Fibroblast of skin of right quadriceps (primary cell): ENCODE measurements around the gene PGC.
A peak's percentile ranks its signal among the peaks of the same experiment; 100 is the strongest.

Experiments
- DNase-seq: peaks from one replicate; pipeline ENCODE4 v3.0.0-alpha.2; 2013

The PGC gene

DNA sequence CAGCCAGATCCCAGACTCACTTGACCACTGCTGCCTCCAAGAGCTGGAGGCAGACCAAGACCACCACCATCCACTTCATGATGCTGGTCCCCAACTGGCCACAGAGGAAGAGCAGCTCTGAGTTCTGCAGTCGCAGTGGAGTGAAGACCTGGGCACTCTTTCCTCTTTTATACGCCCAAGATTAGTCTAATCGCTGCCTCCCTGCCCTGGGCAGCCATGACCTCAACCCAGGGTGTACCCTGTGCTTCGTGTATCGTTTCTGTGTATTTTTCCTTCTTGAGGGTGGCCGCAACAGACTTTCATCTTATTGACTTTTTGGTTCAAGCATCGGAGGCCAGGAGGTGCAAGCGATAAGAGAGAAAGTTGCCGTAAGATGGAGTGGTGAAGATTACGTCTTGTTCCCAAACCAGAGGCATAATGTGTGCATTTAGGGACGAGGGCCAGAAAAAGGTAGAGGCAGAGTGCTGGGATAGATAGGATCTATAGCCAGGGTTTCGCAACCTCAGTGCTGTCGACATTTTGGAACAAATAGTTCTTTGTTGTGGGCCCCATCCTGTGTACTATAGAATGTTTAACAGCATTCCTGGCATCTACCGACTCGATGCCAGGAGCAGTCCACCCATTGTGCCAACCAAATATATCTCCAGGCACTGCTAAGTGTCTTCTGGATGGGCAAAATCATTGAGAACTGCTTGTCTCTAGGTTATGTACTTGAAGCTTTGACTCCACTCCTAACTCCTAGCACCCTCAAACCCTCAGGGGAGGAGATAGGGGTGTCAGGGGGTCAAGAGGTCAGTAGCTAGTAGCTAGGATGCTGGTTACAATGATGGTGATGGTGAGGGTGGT lies at the start of gene PGC:
Gene PGC (minus strand): TSS at position 142 of the 846 bp plus-strand sequence. CDS start 63 bp downstream, at position 79.
- no peak for DNase-seq

DNA sequence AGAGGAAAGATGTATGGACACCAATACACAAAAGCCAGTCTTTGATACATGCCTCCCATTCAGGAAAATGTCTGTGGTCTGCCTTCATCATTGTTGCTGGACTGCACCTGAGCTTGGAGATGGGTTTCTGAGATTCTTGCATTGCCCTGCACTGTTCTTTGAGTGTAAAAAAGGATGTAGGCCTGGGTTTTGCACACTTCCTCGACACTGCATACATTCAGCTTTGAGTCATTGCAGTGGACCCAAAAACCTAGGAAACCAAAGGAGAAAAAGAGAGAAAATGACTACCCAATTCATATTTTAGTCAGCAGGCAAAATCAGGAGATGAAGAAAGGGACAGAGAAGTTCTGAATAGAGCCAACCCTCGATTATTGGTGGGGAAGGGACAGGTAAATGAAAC lies 49.3 kb upstream of the PGC start:
- no peak for DNase-seq

DNA sequence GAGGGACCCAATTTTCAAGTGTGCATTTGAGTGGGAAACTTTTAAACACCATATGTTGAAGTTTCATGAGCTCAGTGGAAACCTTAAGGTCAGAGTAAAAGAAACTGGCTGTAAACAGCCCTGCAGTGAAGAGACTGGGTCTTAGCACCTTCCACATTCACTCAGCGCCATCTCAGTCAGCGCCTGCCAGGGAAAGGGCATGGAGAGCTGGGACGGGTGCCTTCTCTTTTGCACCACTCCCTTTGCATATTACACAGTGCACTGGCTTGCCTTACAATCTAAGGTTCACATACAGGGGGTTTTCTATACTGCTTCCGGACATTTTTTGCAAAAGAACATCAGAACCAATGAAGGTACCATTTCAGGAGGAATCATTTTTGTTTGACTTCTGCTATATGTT lies 44.8 kb upstream of the PGC start:
- DNase-seq: no peak

DNA sequence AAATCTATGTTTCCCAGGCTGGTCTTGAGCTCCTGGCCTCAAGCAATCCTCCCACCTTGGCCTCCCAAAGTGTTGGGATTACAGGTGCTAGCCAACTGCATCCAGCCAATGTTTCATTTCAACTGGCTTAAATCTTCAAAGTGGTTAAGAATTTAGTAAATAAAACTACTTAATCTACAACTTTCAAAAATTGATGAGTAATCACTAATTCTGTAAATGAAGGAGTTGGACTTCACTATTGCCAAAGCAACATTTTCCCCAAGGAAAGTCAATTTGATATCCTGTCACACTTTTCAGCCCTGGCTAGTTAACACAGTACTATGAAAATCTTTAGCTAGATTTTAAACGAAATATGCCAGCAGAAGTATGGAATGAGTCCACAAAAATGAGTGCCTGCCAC lies 44.1 kb upstream of the PGC start:
- DNase-seq: no peak

DNA sequence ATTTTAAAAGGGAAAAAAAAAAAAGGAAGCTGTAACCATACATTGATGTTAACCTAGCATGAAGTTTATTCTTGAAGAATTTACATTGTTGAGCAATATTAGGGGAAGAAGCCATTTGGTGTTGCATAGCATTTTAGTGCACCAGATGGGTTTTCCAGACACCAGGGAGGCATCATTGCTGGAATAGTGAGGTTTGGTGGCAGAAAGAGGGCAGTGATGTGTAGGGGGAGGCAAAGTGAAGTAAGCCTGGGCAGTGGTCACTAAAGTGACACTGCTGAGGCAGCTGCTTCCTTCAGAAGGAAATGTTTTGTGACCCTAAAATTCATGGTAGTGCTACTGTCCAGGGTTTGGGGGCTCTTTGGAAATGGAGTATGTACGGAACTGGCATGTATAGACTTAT lies 42.8 kb upstream of the PGC start:
- no peak for DNase-seq

DNA sequence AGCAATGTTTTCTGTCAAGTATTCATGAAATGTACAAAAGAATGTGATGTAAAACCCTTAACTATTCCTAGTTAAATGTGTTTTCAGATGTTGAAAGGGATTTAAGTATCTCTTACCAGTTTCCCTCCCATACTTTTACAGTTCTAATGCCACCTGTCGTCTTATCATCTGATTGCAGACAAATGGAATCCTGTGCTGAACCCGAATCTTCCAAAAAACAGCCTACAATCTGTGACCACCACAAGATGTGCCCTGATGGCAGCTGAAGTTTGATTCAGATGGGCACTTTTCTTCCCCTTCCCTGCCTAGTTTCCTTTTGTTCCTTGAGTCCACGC lies 42.2 kb upstream of the PGC start:
- no peak for DNase-seq

DNA sequence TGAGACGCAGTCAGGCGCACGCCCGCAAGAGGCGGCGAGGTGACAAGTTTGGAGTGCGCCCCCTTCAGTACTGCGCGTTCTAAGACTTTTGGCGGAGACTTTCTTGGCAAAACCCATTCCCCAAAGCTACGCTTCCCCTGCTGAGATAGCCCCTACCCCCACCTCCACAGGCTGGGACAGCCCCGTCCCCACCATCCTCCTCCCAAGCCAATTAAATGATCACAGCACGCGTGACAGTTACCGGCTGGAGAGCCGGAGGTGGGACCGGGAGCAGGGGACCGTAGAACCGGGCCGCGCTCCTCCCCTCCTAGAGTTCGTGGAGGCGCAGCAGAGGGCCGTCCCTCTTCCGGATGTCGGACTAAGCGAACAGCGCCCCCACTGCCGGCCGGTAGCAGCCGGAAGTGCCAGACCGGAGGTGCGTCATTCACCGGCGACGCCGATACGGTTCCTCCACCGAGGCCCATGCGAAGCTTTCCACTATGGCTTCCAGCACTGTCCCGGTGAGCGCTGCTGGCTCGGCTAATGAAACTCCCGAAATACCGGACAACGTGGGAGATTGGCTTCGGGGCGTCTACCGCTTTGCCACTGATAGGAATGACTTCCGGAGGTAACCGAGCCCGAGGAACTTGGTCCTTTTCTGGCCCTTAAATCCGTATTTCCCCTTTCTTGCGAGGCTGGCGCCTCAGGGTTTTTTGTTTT lies 40.2 kb upstream of the PGC start, which contains the start of gene TOMM6:
Gene TOMM6 (plus strand): TSS at position 476 of the 699 bp plus-strand sequence. CDS start 4 bp downstream, at position 480.
- DNase-seq: peak; percentile 93

DNA sequence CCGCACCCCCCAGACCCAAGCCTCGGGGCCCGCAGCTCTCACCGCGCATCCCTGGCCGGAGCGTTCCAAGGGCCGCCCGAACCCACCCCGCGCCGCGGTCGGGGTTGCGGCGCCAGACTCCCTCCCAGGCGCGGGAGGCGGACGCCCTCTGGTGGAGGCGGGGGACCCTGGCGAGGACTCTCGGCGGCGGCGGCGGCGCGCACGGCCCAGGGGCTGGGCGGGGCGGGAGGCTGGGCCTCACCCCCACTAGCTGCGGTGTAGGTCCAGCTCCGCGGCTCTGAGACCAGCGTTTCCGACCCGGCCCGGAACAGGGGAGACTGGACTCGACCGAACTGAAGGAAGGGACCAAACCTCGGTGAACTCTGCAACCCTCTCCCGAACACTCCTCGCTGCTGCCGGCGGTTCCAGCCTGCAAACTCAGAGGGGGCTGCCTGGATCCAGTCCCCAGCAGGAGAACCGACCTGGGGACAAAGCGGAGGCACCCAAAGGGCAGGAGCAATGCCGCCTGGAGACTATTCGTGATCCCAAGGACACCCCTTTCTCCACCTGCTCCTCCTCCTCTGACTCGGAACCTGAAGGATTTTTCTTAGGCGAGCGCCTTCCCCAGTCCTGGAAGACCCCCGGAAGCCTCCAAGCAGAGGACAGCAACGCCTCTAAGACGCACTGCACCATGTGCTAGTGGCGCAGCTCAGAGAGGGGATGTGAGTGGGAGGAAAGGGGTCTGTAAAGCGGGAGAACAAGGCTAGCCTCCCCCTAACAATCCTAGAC lies 39.4 kb upstream of the PGC start:
- peak; percentile 79 for DNase-seq

DNA sequence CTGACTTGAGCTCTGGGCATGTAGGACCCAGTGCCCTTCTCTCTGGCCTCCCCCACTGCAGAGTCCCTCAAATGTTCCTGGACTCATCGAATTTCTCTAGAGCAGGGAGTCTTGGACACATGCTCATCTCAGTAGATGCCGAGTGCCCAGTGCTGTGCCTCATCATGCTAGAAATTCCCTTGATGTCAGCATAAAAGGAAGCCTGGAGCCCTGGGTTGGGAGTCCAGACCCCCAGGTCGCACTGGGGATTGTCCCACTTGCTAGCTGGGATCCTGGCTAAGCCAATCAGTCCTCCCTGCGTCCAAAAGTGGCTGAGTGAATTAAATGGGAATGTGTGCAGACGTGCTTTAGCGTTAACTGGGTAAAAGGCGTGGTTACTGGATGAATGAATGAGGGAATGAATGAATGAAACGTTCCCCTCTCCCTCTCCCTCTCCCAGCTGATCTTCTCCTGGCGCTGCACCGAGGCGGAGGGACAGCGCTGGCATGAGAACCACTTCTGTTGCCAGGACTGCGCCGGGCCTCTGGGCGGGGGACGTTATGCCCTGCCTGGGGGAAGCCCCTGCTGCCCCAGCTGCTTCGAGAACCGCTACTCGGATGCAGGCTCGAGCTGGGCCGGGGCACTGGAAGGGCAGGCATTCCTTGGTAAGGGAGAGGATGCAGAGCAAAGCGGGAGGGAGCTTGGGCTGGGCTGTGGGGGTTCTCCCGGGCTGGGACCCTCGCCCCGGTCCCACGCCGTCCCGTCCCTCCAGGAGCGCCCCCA lies 38.7 kb upstream of the PGC start:
- peak; percentile 16 for DNase-seq

DNA sequence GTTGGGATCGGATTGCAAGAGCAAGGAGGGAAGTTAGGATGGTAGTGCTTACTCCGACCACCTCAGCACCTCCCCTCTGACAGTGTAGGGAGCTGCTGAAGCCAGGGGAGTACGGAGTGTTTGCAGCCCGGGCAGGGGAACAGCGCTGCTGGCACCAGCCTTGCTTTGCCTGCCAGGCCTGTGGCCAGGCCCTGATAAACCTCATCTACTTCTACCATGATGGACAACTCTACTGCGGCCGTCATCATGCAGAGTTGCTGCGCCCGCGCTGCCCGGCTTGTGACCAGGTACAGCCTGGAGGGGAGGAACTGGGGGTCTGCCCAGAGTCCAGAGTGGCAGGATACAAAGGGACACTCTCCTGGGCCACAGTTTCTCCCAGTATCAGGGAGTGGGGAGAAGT lies 38.1 kb upstream of the PGC start:
- no peak for DNase-seq

DNA sequence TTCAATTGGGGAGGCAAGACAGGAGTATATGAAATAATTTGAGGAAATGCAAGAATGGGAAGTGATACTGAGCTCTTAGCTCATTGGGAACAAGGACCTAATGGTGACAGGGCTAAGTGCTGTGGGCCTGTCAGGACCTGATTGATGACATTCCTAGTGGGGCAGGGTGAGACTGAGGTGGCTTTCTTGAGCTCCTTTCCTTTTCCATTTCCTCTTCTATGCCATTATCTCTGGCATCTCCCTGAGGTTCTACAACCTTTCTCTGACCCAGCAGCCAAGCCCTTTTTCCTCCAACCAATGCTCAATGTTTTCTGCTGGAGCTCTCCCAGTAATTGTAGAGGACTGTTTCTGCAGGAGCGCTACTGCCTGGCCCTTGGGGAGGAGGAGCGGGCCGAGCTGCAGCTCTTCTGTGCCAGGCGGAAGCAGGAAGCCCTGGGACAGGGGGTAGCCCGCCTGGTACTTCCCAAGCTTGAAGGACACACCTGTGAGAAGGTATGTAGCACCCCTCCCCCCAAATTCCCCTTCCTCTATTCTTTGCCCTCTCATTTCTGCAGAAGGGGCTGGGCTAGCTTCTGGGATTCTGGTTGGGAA lies 37.5 kb upstream of the PGC start:
- no peak for DNase-seq

DNA sequence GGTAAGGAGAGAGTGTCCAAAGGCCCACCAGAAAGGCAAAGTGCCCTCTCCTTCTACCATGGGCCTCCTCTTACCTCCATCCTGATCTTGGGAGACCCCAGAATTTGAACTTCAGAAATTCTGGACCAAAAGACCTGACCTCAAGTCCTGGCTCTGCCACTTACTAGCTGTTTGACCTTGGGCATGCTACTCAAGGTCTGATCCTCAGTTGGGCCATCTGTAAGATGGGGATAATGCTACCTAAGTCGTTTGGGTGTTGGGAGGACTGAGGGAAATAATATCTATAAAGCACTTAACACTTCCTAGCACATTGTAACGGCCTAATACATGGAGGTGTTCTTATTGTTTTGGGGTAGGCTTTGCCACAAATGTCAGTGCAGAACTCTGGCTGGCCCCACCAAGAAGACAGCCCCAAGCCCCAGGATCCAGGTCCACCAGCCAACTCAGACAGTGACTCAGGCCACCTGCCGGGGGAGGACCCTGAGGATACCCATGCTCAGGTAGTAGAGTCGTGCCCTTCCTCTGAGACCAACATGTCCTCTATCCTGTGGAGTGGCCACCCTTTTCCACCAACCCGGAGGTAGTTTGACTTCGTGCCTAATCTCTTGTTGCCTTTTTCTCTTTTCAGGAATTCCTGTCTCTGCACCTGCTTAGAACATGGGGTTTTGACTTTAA lies 36.0 kb upstream of the PGC start:
- DNase-seq: no peak

DNA sequence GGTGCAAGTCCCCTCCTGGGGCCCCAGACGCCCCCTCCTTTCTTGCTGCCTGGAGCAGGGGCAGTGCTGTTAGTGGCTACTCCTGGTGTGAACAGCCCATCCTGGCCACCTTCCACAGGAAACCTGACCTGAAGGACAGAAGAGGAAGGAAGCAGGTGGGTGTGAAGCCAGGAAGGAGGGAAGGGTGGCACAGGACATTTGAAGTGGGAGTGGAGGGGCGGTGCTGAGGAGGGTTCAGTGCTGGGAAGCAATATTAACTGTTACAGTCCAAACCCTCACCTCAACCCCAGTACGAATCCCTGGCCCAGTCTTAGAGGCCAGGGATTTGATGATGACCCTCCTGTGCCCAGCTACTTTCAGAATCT lies 34.2 kb upstream of the PGC start:
- no peak for DNase-seq

DNA sequence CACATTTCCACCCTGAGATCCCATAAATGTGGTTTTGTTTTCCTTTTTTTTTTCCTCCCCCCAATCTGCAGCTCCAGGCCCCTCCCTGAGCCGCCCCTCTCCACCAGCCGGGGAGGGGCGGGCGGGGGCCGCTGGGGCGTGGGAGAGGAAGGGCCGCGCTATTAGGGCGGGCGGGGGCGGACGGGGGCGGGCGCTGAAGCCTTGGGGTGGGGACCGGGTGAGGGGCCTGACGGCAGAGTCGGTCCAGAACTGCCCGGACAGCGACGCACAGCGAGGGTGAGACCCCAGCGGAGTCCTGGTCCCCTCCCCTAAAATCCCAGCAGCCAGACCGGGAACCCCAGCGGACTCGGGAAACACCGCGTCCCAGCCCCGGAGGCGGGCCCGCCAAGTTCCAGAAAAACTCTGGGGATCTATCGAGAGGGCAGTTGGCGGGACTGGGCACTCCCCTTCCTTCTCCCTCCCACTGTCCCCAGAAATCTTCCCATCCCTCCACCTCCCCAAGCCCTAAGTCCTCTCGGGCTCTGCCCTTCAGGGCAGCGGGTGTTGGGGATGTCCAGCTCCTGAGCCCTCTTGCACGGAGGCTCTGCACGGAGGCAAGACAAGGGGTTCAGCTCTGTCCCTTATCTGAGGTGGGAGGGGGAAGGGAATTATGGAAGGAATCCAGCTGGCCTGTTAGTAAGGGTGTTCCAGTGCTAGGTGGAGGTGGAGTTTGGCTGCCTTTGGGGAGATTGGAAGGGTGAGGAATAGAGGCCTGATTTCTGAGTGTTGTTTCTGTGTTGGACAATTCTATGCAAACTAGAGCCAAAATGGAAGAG lies 33.6 kb upstream of the PGC start, which contains the start of gene PRICKLE4:
Gene PRICKLE4 (plus strand): TSS at position 232 of the 815 bp plus-strand sequence. CDS start 2,692 bp downstream, outside the sequence.
- DNase-seq: no peak

DNA sequence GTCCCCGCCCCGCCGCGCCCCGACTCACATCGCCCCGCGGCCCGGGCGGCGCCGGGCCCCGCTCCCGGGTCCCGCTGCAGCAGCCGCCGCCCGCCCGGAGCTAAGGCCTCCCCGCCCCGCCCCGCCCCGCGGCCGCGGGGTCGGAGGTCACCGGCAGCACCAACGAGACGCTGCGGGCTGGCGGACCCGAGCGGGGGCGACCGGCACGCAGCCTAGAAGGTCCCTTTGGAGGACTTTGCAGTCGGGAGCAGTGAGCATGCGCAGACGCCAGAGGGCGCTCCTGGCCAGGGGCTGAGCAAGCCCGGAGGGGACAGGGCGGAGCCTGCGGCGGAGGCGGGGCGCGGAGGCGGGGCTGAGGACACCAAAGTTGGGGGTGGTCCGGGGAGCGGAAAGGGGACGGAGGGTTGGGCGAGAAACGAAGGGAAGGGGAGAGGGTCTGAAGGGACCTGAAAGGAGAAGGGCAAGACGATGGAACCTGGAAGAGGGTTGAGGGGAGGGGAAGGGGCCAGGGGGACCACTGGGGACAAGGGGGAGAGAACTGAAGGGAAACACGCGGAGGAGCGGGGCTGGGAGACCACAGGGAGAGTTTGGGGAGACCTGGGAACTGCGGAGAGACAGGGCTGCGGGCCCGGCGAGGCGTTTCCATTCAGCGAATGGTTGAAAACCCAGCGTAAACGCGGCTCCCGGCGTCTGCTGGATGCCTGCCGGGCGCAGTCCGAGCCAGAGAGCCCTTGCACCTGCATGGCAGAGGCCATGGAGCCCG lies 32.8 kb upstream of the PGC start, which contains the start of gene FRS3:
Gene FRS3 (minus strand): TSS at position 113 of the 763 bp plus-strand sequence. CDS start 2,913 bp downstream, outside the sequence.
- peak; percentile 92 for DNase-seq

DNA sequence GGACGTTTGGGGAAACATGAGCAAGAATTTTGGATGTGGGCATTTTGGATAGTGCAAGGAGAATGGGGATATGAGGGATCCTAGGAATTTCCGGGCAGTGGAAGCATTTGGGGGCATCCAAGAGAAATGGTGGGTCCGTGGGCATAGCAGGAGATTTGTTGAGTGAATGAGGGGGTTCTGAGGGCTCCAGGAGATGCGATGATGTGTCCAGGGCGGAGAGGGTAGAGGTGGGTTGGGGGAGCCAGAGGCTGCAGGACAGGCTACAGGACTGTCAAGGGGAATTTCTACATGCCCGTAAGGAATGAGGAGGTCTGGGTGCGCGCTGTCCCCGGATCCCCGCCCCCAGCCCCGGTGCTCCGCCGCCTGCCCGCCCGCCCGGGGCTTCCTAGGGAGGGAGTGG lies 32.1 kb upstream of the PGC start:
- DNase-seq: no peak

DNA sequence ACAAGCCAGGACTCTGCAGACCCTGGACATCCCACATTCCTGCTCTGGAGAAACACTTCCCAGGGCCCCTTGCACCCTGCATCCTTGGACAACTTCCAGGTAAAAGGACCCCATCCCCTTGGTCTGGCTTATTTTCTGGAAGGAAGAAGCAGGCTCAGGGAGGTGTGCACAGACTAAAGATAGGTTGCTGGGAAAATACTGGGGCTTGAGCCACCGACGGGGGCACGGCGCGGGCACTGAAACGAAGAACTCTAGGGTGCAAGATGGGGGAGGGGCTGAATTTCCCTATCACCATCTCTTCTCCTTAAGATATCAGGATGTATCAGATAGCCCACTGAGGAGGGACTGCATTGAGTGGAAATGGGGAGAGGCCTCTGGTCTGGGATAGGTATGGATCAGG lies 31.7 kb upstream of the PGC start:
- no peak for DNase-seq

DNA sequence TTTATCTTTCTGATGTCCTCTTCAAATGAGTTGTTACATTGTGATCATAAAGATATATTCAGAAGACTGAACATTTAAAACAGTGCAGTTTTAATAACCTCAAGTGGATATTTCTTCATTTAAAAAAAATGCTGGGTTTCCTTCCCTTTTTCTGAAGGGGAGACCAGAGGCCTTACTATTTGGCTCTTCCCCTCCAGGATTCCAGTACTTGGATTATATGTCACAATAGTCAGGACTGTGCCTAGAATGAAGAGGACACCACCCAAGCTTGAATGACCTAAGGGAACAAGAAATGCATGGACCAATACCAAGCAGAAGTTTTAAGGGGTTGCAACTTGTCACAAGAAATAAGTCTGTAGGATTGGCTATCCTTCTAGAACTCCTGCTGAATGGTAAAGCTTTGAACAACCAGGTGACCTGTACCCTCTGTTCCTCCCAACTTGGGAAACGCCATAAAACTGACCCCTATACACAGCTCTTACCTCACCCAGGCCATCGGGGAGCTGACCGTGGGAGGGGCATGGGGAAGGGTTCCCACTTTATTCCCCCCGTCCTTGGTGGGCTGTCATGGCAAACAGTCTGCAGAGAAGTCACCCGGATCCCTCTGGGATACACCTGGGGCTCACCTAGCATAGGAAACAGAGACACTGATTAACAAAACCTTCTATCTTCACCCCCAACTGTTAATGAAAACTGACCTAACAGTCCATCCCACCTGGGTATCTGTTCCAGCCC lies 30.5 kb upstream of the PGC start:
- DNase-seq: no peak

DNA sequence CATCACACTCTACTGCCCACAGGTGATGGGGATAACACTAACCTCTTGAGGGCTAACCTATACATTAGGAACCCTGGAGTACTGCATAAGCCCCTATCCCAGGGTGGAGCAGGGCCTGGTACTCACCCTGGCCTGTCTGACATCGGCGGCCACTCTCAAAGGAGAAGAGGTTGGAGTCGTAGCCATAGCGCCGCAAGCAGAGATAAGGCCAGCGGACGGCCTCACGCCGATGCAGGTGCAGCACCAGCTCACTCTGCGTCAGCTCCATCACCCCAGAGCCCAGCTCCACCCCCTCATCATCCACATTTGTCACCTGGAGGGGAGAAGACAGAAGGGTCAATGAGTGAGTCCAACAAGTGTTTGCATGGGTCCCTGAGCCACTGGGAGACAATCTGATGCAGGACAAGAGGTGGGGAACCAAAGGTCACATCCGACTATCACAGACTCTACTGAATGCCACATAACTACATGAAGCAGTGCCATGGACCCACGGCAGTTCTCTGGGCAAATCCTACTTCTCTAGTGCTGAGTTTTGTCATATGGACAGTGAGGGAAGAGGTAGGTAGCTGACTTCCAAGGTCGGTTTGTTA lies 28.2 kb upstream of the PGC start:
- no peak for DNase-seq
